GM12872 (cell line): ENCODE measurements around the gene RAP2C.

Source experiments
- TF ChIP-seq, protein P1 (sequence below): IDR thresholded peaks from 3 replicates; pipeline ENCODE4 v1.5.1; 2011; ENCODE audit warnings: low read depth, mild to moderate bottlenecking, low read length, moderate library complexity; ENCODE audit not compliant: insufficient read depth

The RAP2C gene

GRCh38 chrX:132180929-132181328, 38.3 kb downstream of the RAP2C start:
- TF ChIP-seq, protein P1, sequence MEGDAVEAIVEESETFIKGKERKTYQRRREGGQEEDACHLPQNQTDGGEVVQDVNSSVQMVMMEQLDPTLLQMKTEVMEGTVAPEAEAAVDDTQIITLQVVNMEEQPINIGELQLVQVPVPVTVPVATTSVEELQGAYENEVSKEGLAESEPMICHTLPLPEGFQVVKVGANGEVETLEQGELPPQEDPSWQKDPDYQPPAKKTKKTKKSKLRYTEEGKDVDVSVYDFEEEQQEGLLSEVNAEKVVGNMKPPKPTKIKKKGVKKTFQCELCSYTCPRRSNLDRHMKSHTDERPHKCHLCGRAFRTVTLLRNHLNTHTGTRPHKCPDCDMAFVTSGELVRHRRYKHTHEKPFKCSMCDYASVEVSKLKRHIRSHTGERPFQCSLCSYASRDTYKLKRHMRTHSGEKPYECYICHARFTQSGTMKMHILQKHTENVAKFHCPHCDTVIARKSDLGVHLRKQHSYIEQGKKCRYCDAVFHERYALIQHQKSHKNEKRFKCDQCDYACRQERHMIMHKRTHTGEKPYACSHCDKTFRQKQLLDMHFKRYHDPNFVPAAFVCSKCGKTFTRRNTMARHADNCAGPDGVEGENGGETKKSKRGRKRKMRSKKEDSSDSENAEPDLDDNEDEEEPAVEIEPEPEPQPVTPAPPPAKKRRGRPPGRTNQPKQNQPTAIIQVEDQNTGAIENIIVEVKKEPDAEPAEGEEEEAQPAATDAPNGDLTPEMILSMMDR = no peak

GRCh38 chrX:132173647-132174046, 45.6 kb downstream of the RAP2C start:
- TF ChIP-seq, protein P1 = no peak

GRCh38 chrX:132171881-132172280, 47.4 kb downstream of the RAP2C start:
- TF ChIP-seq, protein P1 = no peak

GRCh38 chrX:132171478-132171877, 47.8 kb downstream of the RAP2C start:
- TF ChIP-seq, protein P1 = no peak

DNA sequence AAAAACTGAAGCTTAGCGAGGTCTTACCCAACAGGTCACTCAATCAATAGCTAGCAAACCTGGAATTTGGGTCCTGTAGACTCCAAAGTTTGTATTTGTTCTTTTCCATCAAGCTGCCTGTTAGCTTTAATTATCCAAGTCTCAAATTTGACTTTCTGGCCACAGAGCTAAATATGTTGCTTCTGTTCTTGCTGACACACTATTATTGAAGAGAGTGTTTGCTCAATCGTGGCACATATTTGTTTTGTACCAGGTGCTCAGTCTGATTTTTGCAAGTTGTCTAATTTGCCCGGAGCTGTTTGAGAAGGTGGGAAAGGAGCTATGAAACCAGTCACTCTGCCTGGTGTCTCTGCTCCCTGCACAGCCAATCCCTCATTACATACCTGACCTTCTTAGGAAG, 49.7 kb downstream of the RAP2C start:
- TF ChIP-seq, protein P1 = no peak

GRCh38 chrX:132165651-132166050, 53.6 kb downstream of the RAP2C start:
- TF ChIP-seq, protein P1 = no peak

GRCh38 chrX:132165005-132165404, 54.2 kb downstream of the RAP2C start:
- TF ChIP-seq, protein P1 = no peak

GRCh38 chrX:132153166-132153565, 66.1 kb downstream of the RAP2C start:
- TF ChIP-seq, protein P1 = no peak
